ENCODE data around the gene COL9A3.

COL9A3 gene

DNA sequence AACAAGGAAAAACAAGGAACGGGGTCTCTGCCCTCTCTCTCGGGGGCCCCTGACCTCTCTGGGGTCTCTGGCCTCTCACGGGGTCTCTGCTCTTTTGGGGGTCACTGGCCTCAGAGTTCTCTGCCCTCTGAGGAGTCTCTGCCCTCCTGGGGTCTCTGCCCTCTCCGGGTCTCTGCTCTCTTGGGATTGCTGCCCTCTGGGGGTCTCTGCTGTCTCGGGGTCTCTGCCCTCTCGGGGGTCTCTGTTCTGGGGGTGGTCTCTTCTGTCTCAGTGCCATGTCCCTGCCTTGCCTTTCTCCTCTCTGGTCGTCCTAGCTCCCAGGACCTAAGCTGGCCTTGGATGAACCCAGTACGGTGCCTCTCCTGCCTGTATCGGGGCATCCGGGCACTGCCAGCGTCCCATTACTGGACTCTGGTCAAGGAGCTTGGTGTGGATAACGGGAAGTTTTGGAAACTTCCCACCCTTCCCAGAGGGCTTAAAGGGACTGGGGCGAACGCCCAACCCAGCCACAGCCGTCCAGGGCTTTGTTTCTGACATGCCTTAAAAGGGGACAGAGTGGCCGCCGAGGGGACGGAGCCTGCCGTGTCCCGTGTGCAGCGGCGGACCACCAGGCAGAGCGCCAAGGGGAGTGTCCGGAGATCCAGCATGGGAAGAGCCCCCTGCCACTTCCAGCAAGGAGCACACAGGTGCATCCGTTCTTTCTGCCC lies 45.3 kb upstream of the COL9A3 start:
- TF ChIP-seq, protein P1, sequence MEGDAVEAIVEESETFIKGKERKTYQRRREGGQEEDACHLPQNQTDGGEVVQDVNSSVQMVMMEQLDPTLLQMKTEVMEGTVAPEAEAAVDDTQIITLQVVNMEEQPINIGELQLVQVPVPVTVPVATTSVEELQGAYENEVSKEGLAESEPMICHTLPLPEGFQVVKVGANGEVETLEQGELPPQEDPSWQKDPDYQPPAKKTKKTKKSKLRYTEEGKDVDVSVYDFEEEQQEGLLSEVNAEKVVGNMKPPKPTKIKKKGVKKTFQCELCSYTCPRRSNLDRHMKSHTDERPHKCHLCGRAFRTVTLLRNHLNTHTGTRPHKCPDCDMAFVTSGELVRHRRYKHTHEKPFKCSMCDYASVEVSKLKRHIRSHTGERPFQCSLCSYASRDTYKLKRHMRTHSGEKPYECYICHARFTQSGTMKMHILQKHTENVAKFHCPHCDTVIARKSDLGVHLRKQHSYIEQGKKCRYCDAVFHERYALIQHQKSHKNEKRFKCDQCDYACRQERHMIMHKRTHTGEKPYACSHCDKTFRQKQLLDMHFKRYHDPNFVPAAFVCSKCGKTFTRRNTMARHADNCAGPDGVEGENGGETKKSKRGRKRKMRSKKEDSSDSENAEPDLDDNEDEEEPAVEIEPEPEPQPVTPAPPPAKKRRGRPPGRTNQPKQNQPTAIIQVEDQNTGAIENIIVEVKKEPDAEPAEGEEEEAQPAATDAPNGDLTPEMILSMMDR (IDR thresholded peaks at IDR 0.05): no peak

DNA sequence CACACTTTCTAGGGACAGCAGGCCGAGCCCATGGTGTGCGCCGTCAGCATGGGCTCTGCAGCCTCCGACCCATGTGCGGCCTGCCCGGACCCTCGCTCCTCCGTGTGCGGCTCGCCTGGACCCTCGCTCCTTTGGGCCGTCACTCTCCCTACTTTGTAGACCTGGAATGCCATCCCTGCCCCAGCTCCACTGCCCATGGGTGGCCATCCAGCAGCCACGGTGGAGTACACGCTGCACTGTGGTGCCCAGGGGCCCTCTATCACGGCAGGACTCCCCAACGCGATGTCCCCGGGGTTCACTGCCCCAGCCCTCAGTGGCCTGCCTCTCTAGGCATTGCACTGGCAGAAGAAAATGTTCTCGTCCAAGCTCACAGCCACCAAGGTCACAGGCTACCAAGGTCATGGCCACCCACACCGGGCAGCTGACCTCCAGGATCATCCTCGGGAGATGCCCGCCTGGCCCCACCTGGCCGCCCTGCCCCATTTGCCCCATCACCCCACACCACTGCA lies 44.7 kb upstream of the COL9A3 start:
- TF ChIP-seq, protein P1 (IDR thresholded peaks at IDR 0.05): no peak

DNA sequence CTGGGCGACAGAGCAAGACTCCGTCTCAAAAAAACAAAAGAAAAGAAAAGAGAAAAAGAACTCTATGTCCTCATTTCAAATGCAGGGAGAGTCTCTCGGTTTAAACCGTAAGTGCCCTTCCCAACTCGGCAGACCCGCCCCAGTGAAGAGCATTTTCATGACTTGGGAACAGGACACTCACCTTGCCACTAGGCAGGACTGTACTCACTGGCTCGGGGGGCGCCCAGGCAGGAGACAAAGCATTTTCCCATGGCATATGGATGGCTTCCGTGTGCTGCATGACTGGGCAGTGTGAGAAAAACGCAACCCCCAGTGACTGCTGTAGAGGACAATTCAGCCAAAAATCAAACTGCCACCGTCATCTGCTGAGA lies 44.2 kb upstream of the COL9A3 start:
- TF ChIP-seq, protein P1 (IDR thresholded peaks at IDR 0.05): no peak

DNA sequence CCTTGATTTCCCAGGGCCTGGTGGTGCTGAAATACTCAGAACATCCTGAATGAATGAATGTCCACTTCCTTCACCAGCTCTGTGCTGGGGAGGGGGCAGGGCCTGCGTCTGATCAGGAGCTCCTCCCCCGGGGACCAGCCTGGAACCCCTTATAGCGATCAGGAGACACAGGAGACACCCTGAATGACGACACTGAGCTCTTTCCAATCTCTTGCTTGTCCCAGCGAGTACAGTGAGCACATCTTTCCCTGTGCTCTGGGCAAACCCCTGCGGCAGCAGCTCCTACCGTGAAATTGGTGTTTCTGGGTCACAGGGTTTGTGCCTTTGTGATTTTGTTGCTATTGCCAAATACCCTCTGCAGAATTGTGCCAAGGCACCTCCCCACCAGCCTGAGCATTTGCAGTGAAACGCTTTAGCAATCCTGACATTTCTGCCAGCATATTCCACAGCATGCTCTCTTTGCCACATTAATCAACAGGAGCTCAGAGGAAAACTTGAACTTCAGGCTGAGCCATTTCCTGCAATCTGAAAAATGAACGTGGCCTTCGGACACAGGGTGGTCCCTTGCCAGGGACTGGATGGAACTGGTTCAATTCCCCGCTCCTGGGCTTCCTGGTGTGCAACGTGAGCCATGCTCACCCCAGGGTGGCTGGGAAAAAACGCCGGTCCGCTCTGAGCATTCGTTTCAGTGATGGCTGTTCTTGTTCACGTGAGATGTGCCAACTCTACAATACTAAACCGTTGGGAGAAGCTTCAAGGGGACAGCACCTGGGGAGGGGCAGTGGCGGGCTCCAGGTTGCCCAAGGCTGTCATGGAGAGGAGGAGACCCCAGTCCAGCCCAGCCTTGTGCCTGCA lies 43.6 kb upstream of the COL9A3 start:
- TF ChIP-seq, protein P1 (IDR thresholded peaks at IDR 0.05): no peak

DNA sequence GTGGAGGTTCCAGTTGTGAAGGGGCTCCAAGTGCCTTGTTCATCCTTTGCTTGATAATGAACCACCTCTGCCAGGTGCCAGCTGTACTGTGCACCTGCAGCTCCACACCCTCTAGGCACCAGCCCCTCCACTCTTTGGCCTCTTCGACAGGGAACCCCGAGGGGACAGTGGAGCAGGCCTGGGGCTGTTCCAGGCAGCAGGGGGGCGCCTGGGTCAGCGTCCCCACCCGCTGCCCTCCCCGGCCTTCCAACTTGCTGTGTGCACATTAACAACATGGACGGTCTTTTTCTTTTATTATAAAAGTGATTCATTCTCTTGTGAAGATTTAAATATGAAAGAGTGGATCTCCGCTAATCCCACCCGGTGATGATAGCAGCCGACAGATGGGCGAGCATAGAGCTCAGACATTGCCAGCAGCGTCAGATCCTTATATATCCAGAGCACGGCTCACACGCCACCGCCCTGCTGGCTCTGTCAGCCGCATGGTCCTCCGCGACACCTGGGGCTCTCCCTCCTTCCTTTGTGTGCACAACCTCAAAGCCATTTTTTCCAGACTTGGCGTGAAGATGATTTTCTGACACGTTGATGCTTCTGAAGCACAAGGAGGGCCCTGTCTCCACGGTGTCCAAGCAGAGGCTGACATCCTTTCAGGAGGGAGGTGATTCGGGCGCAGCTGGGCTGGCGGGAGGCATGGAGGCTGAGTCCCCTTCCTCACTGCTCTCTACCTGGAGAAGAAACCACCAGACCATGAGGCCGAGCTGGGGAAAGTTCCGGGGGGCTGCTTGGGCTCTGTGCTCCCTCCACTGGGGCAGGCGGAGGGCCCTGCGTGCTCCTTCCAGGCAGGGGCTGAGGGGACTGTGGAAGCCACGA lies 42.8 kb upstream of the COL9A3 start:
- TF ChIP-seq, protein P1 (IDR thresholded peaks at IDR 0.05): no peak

DNA sequence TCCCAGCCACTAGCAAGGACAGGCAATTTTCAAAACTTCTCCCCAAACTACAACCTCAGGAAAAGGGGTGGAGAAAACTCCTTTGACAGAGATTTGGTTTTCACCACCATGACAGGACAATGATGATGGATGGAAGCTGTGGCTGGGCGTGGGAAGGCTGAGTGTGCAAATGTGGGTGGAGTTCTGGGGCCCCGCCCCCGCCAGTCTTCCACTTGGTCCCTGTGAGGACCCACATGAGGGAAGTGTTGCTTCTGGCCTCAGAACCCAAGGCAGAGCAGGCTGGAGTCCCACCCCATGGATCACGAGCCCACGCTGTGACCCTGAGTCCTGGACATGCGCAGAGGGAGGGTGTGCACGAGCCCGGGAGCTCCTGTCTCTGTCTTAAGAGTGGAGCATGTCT lies 42.1 kb upstream of the COL9A3 start:
- TF ChIP-seq, protein P1 (IDR thresholded peaks at IDR 0.05): no peak

DNA sequence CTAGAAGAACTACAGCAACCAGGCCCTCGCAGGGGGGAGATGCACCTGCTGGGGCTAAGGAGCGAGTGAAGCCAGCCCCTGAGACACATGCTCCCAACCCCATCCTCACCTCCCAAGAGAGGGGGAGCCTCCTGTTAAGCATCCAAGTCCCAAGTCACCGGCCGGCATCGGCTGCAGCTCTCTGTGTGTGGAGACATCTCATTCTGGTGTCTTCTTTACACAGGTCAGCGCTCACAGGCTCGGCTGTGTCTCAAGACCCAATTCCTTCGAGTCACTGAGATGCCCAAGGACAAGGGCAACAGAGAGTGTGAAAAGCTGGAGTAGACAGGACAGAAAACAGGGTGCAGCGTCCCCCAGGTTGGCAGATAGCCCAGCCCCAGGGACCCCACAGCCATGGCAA lies 41.6 kb upstream of the COL9A3 start:
- TF ChIP-seq, protein P1 (IDR thresholded peaks at IDR 0.05): no peak
